ENCODE results near the gene BACE2. TPM values are rescaled to one million over a fixed set of nuclear protein-coding genes. Genes with fewer than 3 reads are reported as not detected.

The BACE2 gene
- total RNA-seq, 1 donor from 2014 or later = 64.8 TPM

DNA sequence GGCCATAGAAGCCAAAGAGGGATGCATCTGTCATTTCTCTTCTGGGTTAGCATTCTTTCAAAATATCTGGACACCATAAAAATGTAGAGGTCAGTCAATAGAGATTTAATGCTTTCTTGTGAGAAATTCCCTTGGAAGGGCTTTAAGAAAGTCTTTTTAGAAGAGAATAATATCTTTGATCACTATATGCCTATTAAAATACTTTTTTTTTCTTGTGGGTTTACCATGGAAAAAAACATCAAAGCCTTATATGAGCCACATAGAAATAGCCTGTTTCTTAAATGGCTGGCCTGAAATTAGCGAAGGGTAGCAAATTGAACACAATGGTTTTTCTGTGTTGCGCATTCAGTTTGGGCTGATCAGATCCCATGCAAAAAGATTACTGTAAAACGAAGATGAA, 36.8 kb downstream of the BACE2 start:
- TF ChIP-seq CTCF (IDR thresholded peaks at IDR 0.05; ENCODE audit: insufficient read depth, low read length, severe bottlenecking) = no peak
- Histone ChIP-seq H3K36me3 (ENCODE audit: control insufficient read depth, insufficient read depth, low read length) (peaks cover 2% of the 10 kb centered on the region), H3K4me3 (ENCODE audit: low read depth, low read length) (no peak overlapping the region), H3K27me3 (ENCODE audit: control insufficient read depth, insufficient read depth, low read length) (no peaks in the 10 kb centered on the region)
- no peak for FAIRE-seq
- DNase-seq (ENCODE audit: low read depth) = no peak

DNA sequence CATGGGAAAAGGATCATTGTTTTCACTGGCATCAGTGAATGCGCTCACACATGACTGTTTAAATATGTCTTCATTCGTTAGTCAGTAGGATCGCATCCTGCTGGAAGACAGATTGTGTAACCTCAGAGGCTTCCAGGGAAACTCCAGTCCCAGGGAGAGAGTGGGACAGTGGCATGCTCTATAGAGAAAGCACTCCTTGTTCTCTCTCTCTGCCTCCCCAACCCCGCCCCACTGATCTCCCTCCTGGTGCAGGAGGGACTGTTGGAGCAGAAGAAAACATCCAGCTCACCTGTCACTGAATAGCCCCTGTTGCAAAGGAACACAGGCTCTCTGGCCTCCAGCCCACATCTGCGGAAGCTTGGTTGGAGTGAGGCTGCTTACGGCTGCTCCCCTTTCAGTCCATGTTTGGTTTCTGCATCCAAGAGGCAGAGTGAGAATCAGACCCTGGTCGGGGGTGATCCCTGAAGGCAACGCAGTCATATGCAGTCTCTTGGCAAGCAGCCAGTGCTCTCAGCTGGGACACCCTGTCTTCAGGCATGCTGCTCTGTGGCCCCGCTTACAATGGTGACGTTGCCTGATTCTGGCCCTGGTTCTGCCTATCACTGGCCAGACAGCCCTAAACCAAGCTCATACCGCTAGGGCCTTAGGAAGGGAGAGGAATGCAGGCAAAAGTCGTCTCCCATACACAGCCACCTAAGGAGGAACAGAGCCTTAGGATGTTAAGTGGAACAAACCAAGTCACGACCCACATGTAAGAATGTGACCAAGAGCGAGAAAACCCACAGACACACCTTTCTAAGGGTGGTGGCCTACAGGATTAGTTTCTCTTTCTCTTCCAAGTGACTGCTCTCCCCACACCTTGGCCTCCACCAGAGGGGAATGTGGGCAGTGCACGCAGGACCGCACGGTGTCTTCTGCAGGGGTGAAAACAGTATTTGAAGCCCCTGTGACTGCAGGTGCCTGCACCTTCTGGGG, 39.7 kb downstream of the BACE2 start:
- DNase-seq (ENCODE audit: low read depth) = peak; percentile 77
- Histone ChIP-seq H3K36me3 (ENCODE audit: control insufficient read depth, insufficient read depth, low read length) (peaks cover 6% of the 10 kb centered on the region), H3K27me3 (ENCODE audit: control insufficient read depth, insufficient read depth, low read length) (no peaks in the 10 kb centered on the region), H3K4me3 (ENCODE audit: low read depth, low read length) (no peak overlapping the region)
- TF ChIP-seq CTCF (IDR thresholded peaks at IDR 0.05; ENCODE audit: insufficient read depth, low read length, severe bottlenecking) = no peak
- FAIRE-seq = no peak

DNA sequence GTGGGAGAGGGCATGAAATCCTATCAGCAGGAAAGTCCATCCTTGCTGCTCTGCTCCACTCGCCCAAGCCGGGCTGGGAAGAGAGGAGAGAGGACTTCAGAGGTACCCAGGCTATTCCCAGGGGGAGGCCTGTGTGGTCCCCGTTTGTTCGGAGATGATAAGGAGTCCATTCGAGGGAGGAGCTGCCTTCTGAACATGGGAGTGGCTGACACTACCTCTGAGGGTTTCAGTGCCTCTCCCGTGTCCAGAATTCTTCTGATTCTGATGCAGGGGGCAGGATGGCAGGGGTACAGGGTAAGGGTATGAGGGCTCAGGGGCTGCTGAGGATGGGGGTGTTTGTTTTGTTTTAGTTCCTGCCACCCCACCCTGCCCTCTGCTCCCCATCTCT, 40.4 kb downstream of the BACE2 start:
- Histone ChIP-seq H3K36me3 (ENCODE audit: control insufficient read depth, insufficient read depth, low read length) (peaks cover 6% of the 10 kb centered on the region), H3K27me3 (ENCODE audit: control insufficient read depth, insufficient read depth, low read length) (no peaks in the 10 kb centered on the region), H3K4me3 (ENCODE audit: low read depth, low read length) (no peak overlapping the region)
- no peak for TF ChIP-seq CTCF (IDR thresholded peaks at IDR 0.05; ENCODE audit: insufficient read depth, low read length, severe bottlenecking)
- DNase-seq (ENCODE audit: low read depth) (no peak), FAIRE-seq (peak; percentile 40)

GRCh38 chr21:41209016-41209619, 41.2 kb downstream of the BACE2 start:
- H3K4me3 ChIP-seq (ENCODE audit: low read depth, low read length) = no peak overlapping the region
- H3K36me3 ChIP-seq (ENCODE audit: control insufficient read depth, insufficient read depth, low read length) = peaks cover 6% of the 10 kb centered on the region
- H3K27me3 ChIP-seq (ENCODE audit: control insufficient read depth, insufficient read depth, low read length) = no peaks in the 10 kb centered on the region
- no peak for TF ChIP-seq CTCF (IDR thresholded peaks at IDR 0.05; ENCODE audit: insufficient read depth, low read length, severe bottlenecking)
- DNase-seq (ENCODE audit: low read depth) (no peak), FAIRE-seq (no peak)

GRCh38 chr21:41210426-41211059, 42.6 kb downstream of the BACE2 start:
- no peak for DNase-seq (ENCODE audit: low read depth)
- FAIRE-seq = no peak

More at GRCh38 chr21:41210426-41211059, 42.6 kb downstream of the BACE2 start:
- Histone ChIP-seq H3K36me3 (ENCODE audit: control insufficient read depth, insufficient read depth, low read length) (peaks cover 6% of the 10 kb centered on the region), H3K4me3 (ENCODE audit: low read depth, low read length) (no peak overlapping the region), H3K27me3 (ENCODE audit: control insufficient read depth, insufficient read depth, low read length) (no peaks in the 10 kb centered on the region)
- TF ChIP-seq CTCF (IDR thresholded peaks at IDR 0.05; ENCODE audit: insufficient read depth, low read length, severe bottlenecking) = no peak

All from bronchial epithelial cell (primary cell).